ENCODE measurements around the gene UBTF. TPM values are rescaled to one million over a fixed set of nuclear protein-coding genes. Genes with fewer than 3 reads are reported as not detected.
A peak's percentile ranks its signal among the peaks of the same experiment; 100 is the strongest.

Gene UBTF
- total RNA-seq, 1 experiment from 2014 or later: 114 TPM

DNA sequence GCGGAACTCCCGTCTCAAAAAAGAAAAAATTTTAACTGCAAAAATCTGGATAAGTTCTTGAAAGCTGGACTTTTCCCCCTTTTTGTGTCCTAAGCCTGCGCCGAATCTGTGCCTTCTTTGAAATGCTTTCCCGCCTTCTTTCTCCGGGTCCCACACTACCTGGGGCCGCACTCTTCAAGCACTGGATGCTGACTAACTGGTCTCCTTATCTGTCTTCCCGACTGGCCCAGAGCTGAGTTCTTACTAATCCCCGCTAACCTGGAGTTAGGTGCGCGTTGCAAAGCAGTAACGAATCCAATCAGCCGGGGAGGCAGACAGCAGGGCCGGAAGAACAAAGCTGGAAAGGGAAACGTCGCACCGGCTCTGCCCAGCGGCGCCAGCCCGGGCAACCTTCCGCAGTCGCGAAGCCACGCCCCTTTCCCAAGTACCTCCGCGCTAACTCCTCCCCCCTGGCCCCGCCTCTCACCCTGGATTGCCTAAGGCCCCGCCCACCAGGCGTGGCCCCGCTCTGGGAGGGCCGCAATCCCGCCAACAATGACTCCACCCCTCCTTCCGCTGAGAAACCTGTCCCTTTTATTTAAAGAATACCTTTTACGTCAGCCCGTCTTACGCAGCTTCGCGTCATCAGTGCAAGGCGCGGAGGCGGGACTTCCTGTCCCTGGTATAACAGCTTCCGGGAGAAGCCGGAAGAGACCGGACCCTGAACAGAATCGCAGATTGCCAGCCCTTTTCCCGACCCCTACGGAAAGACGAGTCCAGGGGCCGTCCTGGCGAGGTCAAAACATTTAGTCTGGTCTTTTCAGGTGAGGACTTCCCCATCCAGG, 33.0 kb downstream of the UBTF start, which contains the start of gene TMUB2:
Gene TMUB2, plus strand, starts transcription at position 666 of the 824 bp plus-strand sequence. CDS start 737 bp downstream, outside the sequence.
- intact Hi-C loops (cut with micrococcal nuclease; ENCODE audit: unreplicated experiment): no loop called here
- BruUV-seq (replicated peaks): TSS peak; percentile 65
- POLR2A ChIA-PET (ENCODE audit: low non-redundant PET): interaction anchor here (0.6 to 0.7 kb wide), 2 partner anchors 49 to 178 kb away, joined by 3 read pairs; no protein-coding TSS in a partner anchor
- CTCF ChIA-PET: interaction anchor here (0.5 to 0.7 kb wide), 3 partner anchors 81 to 471 kb away, joined by 4 to 6 read pairs (median 5); no protein-coding TSS in a partner anchor
- H3K36me3 ChIP-seq (ENCODE audit: insufficient read depth, low read length, poor library complexity, severe bottlenecking): no peaks in the 10 kb centered on the region
- H3K27me3 ChIP-seq (replicated peaks; ENCODE audit: insufficient read depth, low read depth, low read length, poor library complexity): no peaks in the 10 kb centered on the region
- peak; percentile 96 for DNase-seq (ENCODE audit: low spot score)
- H3K4me1 ChIP-seq (ENCODE audit: insufficient read depth, low read length, poor library complexity, severe bottlenecking): peaks cover 9% of the 10 kb centered on the region
- peak within 1 kb of the TSS; percentile 80 for H3K4me3 ChIP-seq (ENCODE audit: low read depth, low read length, poor library complexity, severe bottlenecking)
- peak within 1 kb of the TSS; percentile 91 for H3K27ac ChIP-seq (ENCODE audit: low read depth, low read length, poor library complexity, severe bottlenecking)
- no peak for TF ChIP-seq EZH2 (IDR thresholded peaks at IDR 0.05; ENCODE audit: borderline replicate concordance, low read depth, low read length, poor library complexity, severe bottlenecking)
- TF ChIP-seq, protein P1, sequence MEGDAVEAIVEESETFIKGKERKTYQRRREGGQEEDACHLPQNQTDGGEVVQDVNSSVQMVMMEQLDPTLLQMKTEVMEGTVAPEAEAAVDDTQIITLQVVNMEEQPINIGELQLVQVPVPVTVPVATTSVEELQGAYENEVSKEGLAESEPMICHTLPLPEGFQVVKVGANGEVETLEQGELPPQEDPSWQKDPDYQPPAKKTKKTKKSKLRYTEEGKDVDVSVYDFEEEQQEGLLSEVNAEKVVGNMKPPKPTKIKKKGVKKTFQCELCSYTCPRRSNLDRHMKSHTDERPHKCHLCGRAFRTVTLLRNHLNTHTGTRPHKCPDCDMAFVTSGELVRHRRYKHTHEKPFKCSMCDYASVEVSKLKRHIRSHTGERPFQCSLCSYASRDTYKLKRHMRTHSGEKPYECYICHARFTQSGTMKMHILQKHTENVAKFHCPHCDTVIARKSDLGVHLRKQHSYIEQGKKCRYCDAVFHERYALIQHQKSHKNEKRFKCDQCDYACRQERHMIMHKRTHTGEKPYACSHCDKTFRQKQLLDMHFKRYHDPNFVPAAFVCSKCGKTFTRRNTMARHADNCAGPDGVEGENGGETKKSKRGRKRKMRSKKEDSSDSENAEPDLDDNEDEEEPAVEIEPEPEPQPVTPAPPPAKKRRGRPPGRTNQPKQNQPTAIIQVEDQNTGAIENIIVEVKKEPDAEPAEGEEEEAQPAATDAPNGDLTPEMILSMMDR (conservative IDR thresholded peaks at IDR 0.05; ENCODE audit: low read depth, low read length): no peak
- H3K9me3 ChIP-seq (ENCODE audit: low read depth, low read length, poor library complexity, severe bottlenecking): no peaks in the 10 kb centered on the region

DNA sequence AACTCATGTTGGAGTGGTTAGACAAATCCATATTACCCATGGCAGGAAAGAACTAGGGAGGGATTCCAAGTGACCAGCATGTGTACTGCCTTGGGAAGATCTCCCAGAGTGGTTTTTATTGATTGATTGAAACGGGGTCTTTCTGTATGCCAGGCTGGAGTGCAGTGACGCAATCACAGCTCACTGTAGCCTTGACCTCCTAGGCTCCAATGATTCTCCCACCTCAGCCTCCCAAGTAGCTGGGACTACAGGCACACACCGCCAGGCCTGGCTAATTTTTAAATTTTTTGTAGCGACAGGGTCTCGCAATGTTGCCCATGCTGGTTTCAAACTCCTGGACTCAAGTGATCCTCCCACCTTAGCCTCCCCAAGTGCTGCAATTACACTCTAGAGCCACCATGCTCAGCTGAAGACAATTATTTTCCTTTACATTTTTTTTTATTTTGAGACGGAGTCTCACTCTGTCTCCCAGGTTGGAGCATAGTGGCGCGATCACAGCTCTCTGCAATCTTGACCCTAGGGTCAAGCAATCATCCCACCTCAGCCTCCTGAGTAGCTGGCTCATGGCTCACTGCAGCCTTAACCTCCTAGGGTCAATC, 35.2 kb downstream of the UBTF start:
- H3K27me3 ChIP-seq (replicated peaks; ENCODE audit: insufficient read depth, low read depth, low read length, poor library complexity): no peaks in the 10 kb centered on the region
- POLR2A ChIA-PET (ENCODE audit: low non-redundant PET): no interaction called here
- no peak for DNase-seq (ENCODE audit: low spot score)
- BruUV-seq (replicated peaks): no TSS peak
- H3K4me3 ChIP-seq (ENCODE audit: low read depth, low read length, poor library complexity, severe bottlenecking): no peak overlapping the region
- H3K4me1 ChIP-seq (ENCODE audit: insufficient read depth, low read length, poor library complexity, severe bottlenecking): peaks cover 9% of the 10 kb centered on the region
- no peaks in the 10 kb centered on the region for H3K36me3 ChIP-seq (ENCODE audit: insufficient read depth, low read length, poor library complexity, severe bottlenecking)
- intact Hi-C loops (cut with micrococcal nuclease; ENCODE audit: unreplicated experiment): no loop called here
- H3K27ac ChIP-seq (ENCODE audit: low read depth, low read length, poor library complexity, severe bottlenecking): no peak overlapping the region
- H3K9me3 ChIP-seq (ENCODE audit: low read depth, low read length, poor library complexity, severe bottlenecking): no peaks in the 10 kb centered on the region
- TF ChIP-seq, protein P1 (conservative IDR thresholded peaks at IDR 0.05; ENCODE audit: low read depth, low read length): no peak
- TF ChIP-seq EZH2 (IDR thresholded peaks at IDR 0.05; ENCODE audit: borderline replicate concordance, low read depth, low read length, poor library complexity, severe bottlenecking): no peak
- CTCF ChIA-PET: no interaction called here

DNA sequence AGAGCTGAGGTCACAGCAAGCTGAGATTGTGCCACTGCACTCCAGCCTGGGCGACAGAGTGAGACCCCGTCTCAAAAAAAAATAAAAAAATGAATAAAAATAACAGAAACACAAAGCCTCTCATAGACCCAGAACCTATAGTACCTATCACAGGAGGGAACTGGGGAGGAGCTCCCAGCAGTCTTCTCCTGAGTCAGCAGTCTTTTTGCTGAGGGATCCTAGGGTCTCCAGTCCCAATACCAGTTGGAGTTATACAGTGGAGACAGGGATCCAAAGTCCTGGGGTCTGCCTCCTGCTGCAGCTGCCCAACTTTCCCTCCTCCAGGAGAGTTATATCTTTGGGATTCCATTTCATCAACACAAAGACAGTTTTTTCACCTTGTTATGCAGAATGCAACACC, 36.5 kb downstream of the UBTF start:
- POLR2A ChIA-PET (ENCODE audit: low non-redundant PET): no interaction called here
- H3K36me3 ChIP-seq (ENCODE audit: insufficient read depth, low read length, poor library complexity, severe bottlenecking): no peaks in the 10 kb centered on the region

More for the DNA sequence above, 36.5 kb downstream of the UBTF start:
- Histone ChIP-seq H3K27me3 (replicated peaks; ENCODE audit: insufficient read depth, low read depth, low read length, poor library complexity) (no peaks in the 10 kb centered on the region), H3K4me1 (ENCODE audit: insufficient read depth, low read length, poor library complexity, severe bottlenecking) (peaks cover 5% of the 10 kb centered on the region), H3K4me3 (ENCODE audit: low read depth, low read length, poor library complexity, severe bottlenecking) (no peak overlapping the region), H3K9me3 (ENCODE audit: low read depth, low read length, poor library complexity, severe bottlenecking) (no peaks in the 10 kb centered on the region), H3K27ac (ENCODE audit: low read depth, low read length, poor library complexity, severe bottlenecking) (no peak overlapping the region)
- intact Hi-C loops (cut with micrococcal nuclease; ENCODE audit: unreplicated experiment): no loop called here
- CTCF ChIA-PET: no interaction called here
- BruUV-seq (replicated peaks): no TSS peak
- no peak for DNase-seq (ENCODE audit: low spot score)
- TF ChIP-seq, protein P1 (conservative IDR thresholded peaks at IDR 0.05; ENCODE audit: low read depth, low read length): no peak
- no peak for TF ChIP-seq EZH2 (IDR thresholded peaks at IDR 0.05; ENCODE audit: borderline replicate concordance, low read depth, low read length, poor library complexity, severe bottlenecking)

Measured in A673 (cell line).